H1 (cell line): Measurements from ENCODE around the gene ZNF292. TPM values are rescaled to one million over a fixed set of nuclear protein-coding genes. Genes with fewer than 3 reads are reported as not detected.

ENCODE experiments used
- CTCF ChIA-PET: fragments of 300-600 bp; sonication (Branson Sonifier 250); formaldehyde crosslinking; loops from one replicate; lab custom pipeline; 2021; ENCODE audit not compliant: partially characterized antibody; lab: Charles Lee
- POLR2A ChIA-PET: fragments of 300-600 bp; sonication (Branson Sonifier 250); formaldehyde crosslinking; loops from one replicate; lab custom pipeline; 2021; ENCODE audit warnings: inconsistent platforms; ENCODE audit not compliant: partially characterized antibody; lab: Charles Lee
- DNase-seq, 2 experiments: peaks; one replicate each; pipeline versions ENCODE4 v3.0.0 to v3.0.0-alpha.2; 2010 to 2022; ENCODE audit warnings: low spot score in 2 of 2, low read depth in 1 of 2, mixed read lengths in 1 of 2
- FAIRE-seq: peaks from 2 replicates; lab custom pipeline; 2011; peaks lifted over from hg19 to GRCh38; lab: Jason Lieb, UNC
- H2AFZ ChIP-seq: 2 replicates; pipeline ENCODE4 v1.8.1; 2012; ENCODE audit warnings: low read length, inconsistent platforms
- H2AK5ac ChIP-seq: 2 replicates; pipeline ENCODE4 v1.6.1; 2013; ENCODE audit warnings: low read depth, low read length
- H2BK120ac ChIP-seq: replicated peaks from 2 replicates; pipeline ENCODE3; 2013; ENCODE audit warnings: low read depth, low read length, inconsistent platforms
- H2BK12ac ChIP-seq: 2 replicates; pipeline ENCODE4 v1.6.1; 2013; ENCODE audit warnings: low read depth, low read length
- H2BK15ac ChIP-seq: 2 replicates; pipeline ENCODE4 v1.6.1; 2013; ENCODE audit warnings: low read length
- H2BK20ac ChIP-seq: 2 replicates; pipeline ENCODE4 v1.6.1; 2013; ENCODE audit warnings: low read length
- H2BK5ac ChIP-seq: 2 replicates; pipeline ENCODE4 v1.6.1; 2013; ENCODE audit warnings: low read depth, low read length
- H3K14ac ChIP-seq: 2 replicates; pipeline ENCODE4 v1.6.1; 2013; ENCODE audit warnings: inconsistent platforms; ENCODE audit not compliant: insufficient read length
- H3K18ac ChIP-seq: 2 replicates; pipeline ENCODE4 v1.6.1; 2013; ENCODE audit warnings: low read length; ENCODE audit errors: extremely low read depth
- H3K23ac ChIP-seq: 2 replicates; pipeline ENCODE4 v1.6.1; 2013; ENCODE audit warnings: inconsistent platforms; ENCODE audit not compliant: insufficient read length
- H3K23me2 ChIP-seq: 2 replicates; pipeline ENCODE4 v1.6.1; 2013; ENCODE audit warnings: low read depth, low read length
- H3K27ac ChIP-seq: 2 replicates; pipeline ENCODE4 v1.6.1; 2011; ENCODE audit warnings: low read depth, low read length, inconsistent platforms
- H3K27me3 ChIP-seq, 4 experiments: replicated peaks in 1 of 4; 1 replicate in 1 of 4; 2 replicates in 3 of 4; pipeline versions ENCODE4 v1.6.1 to v1.8.1; 2011 to 2013; ENCODE audit warnings: low read length in 3 of 4, mild to moderate bottlenecking in 3 of 4, inconsistent platforms in 2 of 4, mixed read lengths in 2 of 4, moderate library complexity in 1 of 4; ENCODE audit not compliant: control insufficient read depth in 3 of 4, insufficient read depth in 3 of 4; ENCODE audit errors: extremely low read depth in 1 of 4
- H3K36me3 ChIP-seq, 4 experiments: 2 replicates each; pipeline versions ENCODE4 v1.6.1 to v1.8.1; 2011 to 2013; ENCODE audit warnings: mild to moderate bottlenecking in 4 of 4, low read length in 3 of 4, moderate library complexity in 2 of 4, control low read depth in 1 of 4, inconsistent platforms in 1 of 4; ENCODE audit not compliant: insufficient read depth in 4 of 4, control insufficient read depth in 2 of 4
- H3K4ac ChIP-seq: replicated peaks from 2 replicates; pipeline ENCODE3; 2013; ENCODE audit warnings: low read length, low read depth, mixed read lengths, inconsistent platforms; ENCODE audit not compliant: insufficient read length
- H3K4me1 ChIP-seq, 4 experiments: replicated peaks in 1 of 4; 1 replicate in 1 of 4; 2 replicates in 3 of 4; pipeline versions ENCODE4 v1.6.1 to v1.8.1; 2011 to 2013; ENCODE audit warnings: low read length in 3 of 4, inconsistent platforms in 2 of 4, mixed read lengths in 1 of 4; ENCODE audit not compliant: insufficient read depth in 4 of 4, control insufficient read depth in 3 of 4
- H3K4me2 ChIP-seq, 2 experiments: 2 replicates each; pipeline versions ENCODE4 v1.6.1 to v1.8.1; 2011 to 2013; ENCODE audit warnings: low read depth in 2 of 2, low read length in 2 of 2, control low read depth in 1 of 2, inconsistent platforms in 1 of 2, mild to moderate bottlenecking in 1 of 2; ENCODE audit not compliant: insufficient read depth in 1 of 2
- H3K4me3 ChIP-seq, 4 experiments: fragments of 200-600, 300-600 bp in 1 of 4; sonication (generic), shearing (Covaris generic), sonication (Bioruptor Twin) in 1 of 4; 2 replicates each; pipeline versions ENCODE4 v1.5.1 to v1.8.1; 2011 to 2016; ENCODE audit warnings: low read length in 4 of 4, low read depth in 3 of 4, control low read depth in 2 of 4, inconsistent platforms in 2 of 4, mild to moderate bottlenecking in 2 of 4, mixed read lengths in 1 of 4, moderate library complexity in 1 of 4; ENCODE audit not compliant: insufficient read depth in 2 of 4; ENCODE audit errors: extremely low read depth in 1 of 4
- H3K56ac ChIP-seq: replicated peaks from 2 replicates; pipeline ENCODE3; 2013; ENCODE audit warnings: low read depth, mild to moderate bottlenecking, mixed read lengths, low read length, inconsistent platforms; ENCODE audit not compliant: insufficient read length
- H3K79me1 ChIP-seq: 2 replicates; pipeline ENCODE4 v1.6.1; 2013; ENCODE audit warnings: low read depth, low read length, control low read depth
- H3K79me2 ChIP-seq, 2 experiments: 2 replicates each; pipeline versions ENCODE4 v1.6.1 to v1.8.1; 2012 to 2013; ENCODE audit warnings: low read length in 2 of 2, mild to moderate bottlenecking in 2 of 2, inconsistent platforms in 1 of 2; ENCODE audit not compliant: insufficient read depth in 2 of 2, control insufficient read depth in 1 of 2
- H3K9ac ChIP-seq, 4 experiments: replicated peaks in 1 of 4; 1 replicate in 1 of 4; 2 replicates in 3 of 4; pipeline versions ENCODE4 v1.6.1 to v1.8.1; 2011 to 2013; ENCODE audit warnings: low read depth in 3 of 4, low read length in 3 of 4, control low read depth in 2 of 4, mild to moderate bottlenecking in 2 of 4, moderate library complexity in 2 of 4, inconsistent platforms in 1 of 4; ENCODE audit errors: extremely low read depth in 1 of 4
- H3K9me3 ChIP-seq, 2 experiments: 2 replicates each; pipeline versions ENCODE4 v1.6.1 to v1.8.1; 2012 to 2013; ENCODE audit warnings: mild to moderate bottlenecking in 2 of 2, moderate library complexity in 2 of 2, control low read depth in 1 of 2, inconsistent platforms in 1 of 2, low read depth in 1 of 2, low read length in 1 of 2, mixed read lengths in 1 of 2; ENCODE audit not compliant: insufficient read depth in 2 of 2
- H4K20me1 ChIP-seq, 2 experiments: replicated peaks in 1 of 2; 2 replicates each; pipeline versions ENCODE3 to v1.8.1; 2011 to 2013; ENCODE audit warnings: inconsistent platforms in 2 of 2, low read length in 2 of 2, mild to moderate bottlenecking in 1 of 2; ENCODE audit not compliant: insufficient read depth in 2 of 2, control insufficient read depth in 1 of 2
- H4K5ac ChIP-seq: 2 replicates; pipeline ENCODE4 v1.6.1; 2013; ENCODE audit warnings: low read length, low read depth, mixed read lengths, inconsistent platforms; ENCODE audit not compliant: insufficient read length
- H4K8ac ChIP-seq: 2 replicates; pipeline ENCODE4 v1.8.0; 2013; ENCODE audit warnings: mild to moderate bottlenecking, moderate library complexity, low read length, inconsistent platforms; ENCODE audit not compliant: insufficient read depth; ENCODE audit errors: extremely low read depth
- H4K91ac ChIP-seq: replicated peaks from 2 replicates; pipeline ENCODE3; 2013; ENCODE audit warnings: low read length, mixed read lengths, inconsistent platforms; ENCODE audit not compliant: insufficient read length
- GABPA ChIP-seq: IDR thresholded peaks from 2 replicates; pipeline ENCODE4 v1.6.1; 2011; ENCODE audit warnings: mild to moderate bottlenecking, low read length, moderate library complexity, borderline replicate concordance; ENCODE audit not compliant: insufficient read depth
- GTF2F1 ChIP-seq: IDR thresholded peaks from 2 replicates; pipeline ENCODE4 v1.6.1; 2012; ENCODE audit warnings: low read depth, low read length, improper control_type of control experiment, borderline replicate concordance
- JUN ChIP-seq: IDR thresholded peaks from 2 replicates; pipeline ENCODE4 v1.6.1; 2011; ENCODE audit warnings: low read depth, mild to moderate bottlenecking, improper control_type of control experiment, low read length
- JUND ChIP-seq: IDR thresholded peaks from 2 replicates; pipeline ENCODE4 v1.6.1; 2011; ENCODE audit warnings: mild to moderate bottlenecking, improper control_type of control experiment, low read length
- KDM1A ChIP-seq: fragments of 200-600, 300-600 bp; sonication (generic); IDR thresholded peaks from 2 replicates; pipeline ENCODE4 v1.7.1; 2016; ENCODE audit warnings: mild to moderate bottlenecking, low read length, borderline replicate concordance
- POLR2AphosphoS5 ChIP-seq: IDR thresholded peaks from 2 replicates; pipeline ENCODE4 v1.6.1; 2011; ENCODE audit warnings: low read depth, low read length
- RBBP5 ChIP-seq: IDR thresholded peaks from 2 replicates; pipeline ENCODE4 v1.7.1; 2012; ENCODE audit warnings: low read depth, mild to moderate bottlenecking, inconsistent platforms, low read length, moderate library complexity, borderline replicate concordance
- SIN3A ChIP-seq, 2 experiments: IDR thresholded peaks in 1 of 2; conservative IDR thresholded peaks in 1 of 2; 2 replicates each; pipeline ENCODE4 v1.6.1; 2011 to 2012; ENCODE audit warnings: low read length in 2 of 2, improper control_type of control experiment in 1 of 2, low read depth in 1 of 2, mild to moderate bottlenecking in 1 of 2
- SIRT6 ChIP-seq: IDR thresholded peaks from one replicate; pipeline ENCODE4 v1.7.1; 2012; ENCODE audit warnings: low read length, inconsistent platforms
- SP1 ChIP-seq: IDR thresholded peaks from 2 replicates; pipeline ENCODE4 v1.6.1; 2011; ENCODE audit warnings: low read depth, low read length
- TCF12 ChIP-seq: IDR thresholded peaks from 2 replicates; pipeline ENCODE4 v1.6.1; 2011; ENCODE audit warnings: low read depth, mild to moderate bottlenecking, low read length
- ZNF274 ChIP-seq: IDR thresholded peaks from 2 replicates; pipeline ENCODE4 v1.7.0; 2012; ENCODE audit warnings: low read length, borderline replicate concordance; ENCODE audit errors: extremely low read depth
- WGBS, 2 experiments: shearing (Covaris generic) in 1 of 2; methylation state at CpG; one replicate each; pipeline versions ENCODE4 v1.1.6 to v1.1.7; 2013 to 2015; ENCODE audit warnings: low lambda C conversion rate in 2 of 2, mixed read lengths in 2 of 2, inconsistent platforms in 1 of 2, low coverage in 1 of 2, missing lambda C conversion rate in 1 of 2; ENCODE audit not compliant: insufficient replicate concordance in 2 of 2, insufficient coverage in 1 of 2, insufficient read length in 1 of 2; ENCODE audit errors: extremely low coverage in 1 of 2, missing lambda C conversion rate in 1 of 2; 5-methylcytosine and 5-hydroxymethylcytosine counted together
- polyA plus RNA-seq, 7 experiments: library from polyadenylated mRNA; depleted of rRNA in 3 of 7; stranded (reverse) in 5 of 7; unstranded in 2 of 7; fragments of >200 nt in 5 of 7; fragments of 200-250 nt in 2 of 7; gene quantifications; 1 replicate in 5 of 7; 2 replicates in 1 of 7; 4 replicates in 1 of 7; pipeline versions ENCODE4 v1.2.1 to v1.2.3, GENCODE V29; 2011 to 2013; ENCODE audit warnings: missing spikeins in 2 of 7, mixed read lengths in 2 of 7
- total RNA-seq: library from RNA; stranded (reverse); fragmentation: NEBNext Ultra II Directional; extraction: Animal tissue kit (Norgen Biotek cat#: 25700); gene quantifications from 2 replicates; pipeline ENCODE4 v1.2.1, GENCODE V29; 2021

Gene ZNF292
- total and polyA plus RNA-seq, 2 of the 8 experiments (the other 6 are each of a cell fraction or from before 2014, with no cell fraction given), result 6.8 to 44.2 TPM

- H3K27me3 ChIP-seq, result no peaks in the 10 kb centered on the region
- H3K27ac ChIP-seq, result no peak overlapping the region
Observed at GRCh38 chr6:87220997-87221396, 65.6 kb downstream of the ZNF292 start.

More at GRCh38 chr6:87220997-87221396, 65.6 kb downstream of the ZNF292 start:
- Histone ChIP-seq H4K20me1 (no peaks in the 10 kb centered on the region), H3K36me3 (peaks cover 2 to 67% (median 26%) of the 10 kb centered on the region in 4 experiments), H3K23me2 (no peaks in the 10 kb centered on the region), H3K18ac (no peak overlapping the region), H3K9ac (no peak overlapping the region), H3K14ac (no peak overlapping the region), H3K23ac (no peak overlapping the region), H3K4ac (no peak overlapping the region), H2BK12ac (no peak overlapping the region), H4K91ac (no peak overlapping the region), H3K9me3 (no peaks in the 10 kb centered on the region), H3K4me2 (no peak overlapping the region), H2AFZ (no peak overlapping the region), H3K4me1 (peaks cover 0 to 3% (median 1%) of the 10 kb centered on the region in 4 experiments; a peak in 2 of 7 replicates), H2BK15ac (no peak overlapping the region), H2AK5ac (no peak overlapping the region), H2BK5ac (no peak overlapping the region), H2BK120ac (no peak overlapping the region), H3K4me3 (no peak overlapping the region), H4K8ac (no peak overlapping the region), H3K79me1 (no peaks in the 10 kb centered on the region), H3K56ac (no peak overlapping the region), H4K5ac (no peak overlapping the region), H3K79me2 (peaks cover 0 to 16% of the 10 kb centered on the region in 2 experiments; a peak in 2 of 4 replicates), H2BK20ac (no peak overlapping the region)
- TF ChIP-seq POLR2AphosphoS5, result no peak
- no peak for TF ChIP-seq RBBP5
- TF ChIP-seq SIRT6, result no peak
- TF ChIP-seq JUND, result no peak
- TF ChIP-seq GTF2F1, result no peak
- TF ChIP-seq GABPA, result no peak
- no peak for TF ChIP-seq SP1
- no peak for TF ChIP-seq KDM1A
- TF ChIP-seq JUN, result no peak
- no peak for TF ChIP-seq ZNF274
- no peak for TF ChIP-seq SIN3A (conservative IDR thresholded peaks at IDR 0.05 in 1 of 2, IDR thresholded peaks at IDR 0.05 in 1 of 2; ENCODE audit: low read depth in 1 of 2, low read length in 2 of 2)
- no peak for TF ChIP-seq TCF12
- CTCF ChIA-PET, result interaction anchor here (0.5 to 1.9 kb wide), 3 partner anchors 82 to 304 kb away, joined by 3 to 4 read pairs (median 4); no protein-coding TSS in a partner anchor
- POLR2A ChIA-PET, result interaction anchor here (1.4 kb wide), 1 partner anchor 65 kb away, joined by 3 read pairs; the partner anchor contains the start of gene ZNF292
- WGBS, 2 experiments, result 81% methylated on average over 1 of the region's 1 CpG; no CpG with 5 or more reads in 1 of the 2 experiments
- DNase-seq, result no peak
- FAIRE-seq, result no peak
